Inflammatory macrophage (primary cell): ENCODE measurements around the gene ATP6V1D.
"Not testable (repeated sequence)": the region's sequence is repeated elsewhere in the genome, so short reads cannot be mapped to it uniquely, and the experiment has no call there.

Experiments used
- DNase-seq, 2 donors: peaks; one replicate each; pipeline ENCODE4 v3.0.0-alpha.2; 2020 to 2022
- total RNA-seq, 18 experiments: gene quantifications; one replicate each; lab custom pipeline; 2026; ENCODE audit warnings: mixed read lengths in 6 of 18, inconsistent platforms in 2 of 18; lab: John Stamatoyannopoulos, UW

Gene ATP6V1D
- 84.8 to 315 (median 189) reads per million in 18 experiments for total RNA-seq

DNA sequence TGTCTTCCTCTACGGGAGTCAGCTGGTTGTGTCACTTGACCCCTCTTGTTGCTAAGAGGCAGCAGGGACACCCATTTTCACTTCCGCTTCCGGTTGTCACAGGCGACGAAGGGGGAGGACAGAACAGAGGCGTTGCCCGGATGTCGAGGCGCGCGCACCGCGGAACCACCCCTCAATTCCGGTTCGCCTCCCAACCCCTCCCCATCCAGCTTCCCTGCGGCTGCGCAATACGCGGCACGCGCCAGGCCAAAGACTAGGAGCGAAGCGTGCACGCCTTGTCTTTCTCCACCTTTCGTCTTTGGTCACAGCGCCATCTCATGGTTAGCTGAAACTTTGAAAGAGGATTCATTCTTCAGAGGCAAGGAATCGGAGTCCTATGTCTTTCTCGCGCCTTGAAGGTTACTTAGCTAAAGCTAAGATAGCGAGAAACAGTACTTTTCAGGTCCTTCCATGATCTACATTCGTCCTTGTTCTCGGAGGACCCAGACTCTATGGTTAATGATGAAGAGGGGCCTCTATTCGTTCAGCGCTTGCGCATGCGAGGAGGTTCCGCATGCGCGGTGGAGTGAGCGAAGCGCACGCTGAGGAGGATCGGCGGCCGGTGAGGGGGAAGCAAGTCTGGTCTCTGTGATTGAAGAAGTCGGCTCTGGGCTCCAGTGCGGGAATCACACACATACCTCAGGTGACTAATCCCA is at the start of gene ATP6V1D, which contains the start of gene EIF2S1:
Gene ATP6V1D (minus strand): TSS at position 30 of the 695 bp plus-strand sequence. CDS start 106 bp downstream, outside the sequence.
Gene EIF2S1 (plus strand): TSS at position 554 of the 695 bp plus-strand sequence. CDS start 4,440 bp downstream, outside the sequence.
- DNase-seq, result peak; percentile 99 to 100

GRCh38 chr14:67408122-67408801 is 48.7 kb upstream of the ATP6V1D start:
- DNase-seq, result not testable (repeated sequence)

GRCh38 chr14:67405771-67406170 is 46.2 kb upstream of the ATP6V1D start:
- no peak for DNase-seq

GRCh38 chr14:67400434-67400833 is 40.8 kb upstream of the ATP6V1D start:
- no peak for DNase-seq

- DNase-seq, result no peak
Observed at GRCh38 chr14:67397536-67397935, 37.9 kb upstream of the ATP6V1D start.

DNA sequence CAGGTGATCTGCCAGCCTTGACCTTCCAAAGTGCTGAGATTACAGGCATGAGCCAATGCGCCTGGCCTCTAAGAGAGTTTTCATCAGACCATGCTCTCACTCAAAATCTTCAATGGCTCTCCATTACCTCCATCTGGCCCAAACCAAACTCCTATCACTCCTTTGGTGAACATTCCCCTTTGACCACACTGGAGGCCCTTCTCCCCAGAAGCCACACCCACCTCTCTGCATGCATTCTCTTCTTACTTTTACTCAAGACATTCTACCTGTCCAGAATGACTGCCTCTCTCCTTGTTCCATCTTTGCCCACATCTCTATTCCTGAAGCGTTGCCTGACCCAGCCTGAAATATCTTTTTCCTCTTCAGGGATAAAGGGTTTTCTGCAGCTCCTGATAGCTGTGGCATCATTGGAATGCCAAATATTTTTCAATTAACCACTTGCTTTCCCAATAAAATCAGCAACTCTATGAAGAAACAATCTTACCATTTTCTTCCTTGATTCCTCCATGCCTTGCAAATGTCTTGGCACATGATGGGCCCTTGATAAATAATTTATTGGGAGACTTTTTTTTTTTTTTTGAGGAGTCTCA is 36.9 kb upstream of the ATP6V1D start:
- no peak for DNase-seq

- DNase-seq, result no peak
Observed at GRCh38 chr14:67395876-67396189, 36.2 kb upstream of the ATP6V1D start.

GRCh38 chr14:67395086-67395875 is 35.7 kb upstream of the ATP6V1D start:
- no peak for DNase-seq

GRCh38 chr14:67393689-67394088 is 34.1 kb upstream of the ATP6V1D start:
- no peak for DNase-seq

DNA sequence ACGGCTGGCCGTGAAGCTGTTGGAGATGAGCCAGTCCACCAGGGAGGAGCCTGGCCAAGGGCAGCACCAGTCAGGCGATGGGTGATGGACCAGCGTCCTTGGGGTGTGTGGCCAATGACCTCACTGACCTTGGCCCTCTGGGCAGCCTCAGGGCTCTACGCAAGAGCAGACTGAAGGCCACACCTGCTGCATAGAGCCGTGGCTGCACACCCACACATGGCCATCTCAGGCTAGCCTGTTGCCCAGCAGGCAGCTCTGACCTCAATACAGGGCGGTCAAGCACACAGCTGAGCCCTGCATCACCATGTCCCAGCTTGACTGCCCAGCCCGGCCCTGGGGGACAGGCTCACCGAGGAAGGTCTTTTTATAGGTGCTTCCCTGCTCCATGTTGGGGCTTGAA is 33.2 kb upstream of the ATP6V1D start:
- no peak for DNase-seq

- DNase-seq, result no peak
Observed at GRCh38 chr14:67392123-67392522, 32.5 kb upstream of the ATP6V1D start.

DNA sequence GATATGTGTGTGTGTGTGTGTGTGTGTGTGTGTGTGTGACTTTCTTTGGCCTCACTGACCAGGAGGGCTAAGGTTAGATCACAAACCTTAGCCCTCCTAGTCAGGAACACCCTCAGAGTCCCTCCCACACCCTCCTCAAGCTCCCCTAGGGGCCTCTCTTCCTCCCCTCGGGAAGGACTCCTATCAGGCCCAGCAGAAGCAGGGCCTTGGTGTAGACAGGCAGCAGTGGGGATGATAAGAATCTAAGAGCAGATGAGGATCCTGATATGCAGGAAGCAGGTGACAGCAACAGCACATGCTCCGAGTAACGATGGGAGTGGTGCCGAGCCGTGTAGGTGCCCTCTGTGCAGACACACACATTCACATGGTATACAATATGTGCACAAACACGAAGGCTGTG is 31.7 kb upstream of the ATP6V1D start:
- DNase-seq, result no peak

GRCh38 chr14:67389811-67390534 is 30.4 kb upstream of the ATP6V1D start:
- DNase-seq, result peak; percentile 63 to 66

DNA sequence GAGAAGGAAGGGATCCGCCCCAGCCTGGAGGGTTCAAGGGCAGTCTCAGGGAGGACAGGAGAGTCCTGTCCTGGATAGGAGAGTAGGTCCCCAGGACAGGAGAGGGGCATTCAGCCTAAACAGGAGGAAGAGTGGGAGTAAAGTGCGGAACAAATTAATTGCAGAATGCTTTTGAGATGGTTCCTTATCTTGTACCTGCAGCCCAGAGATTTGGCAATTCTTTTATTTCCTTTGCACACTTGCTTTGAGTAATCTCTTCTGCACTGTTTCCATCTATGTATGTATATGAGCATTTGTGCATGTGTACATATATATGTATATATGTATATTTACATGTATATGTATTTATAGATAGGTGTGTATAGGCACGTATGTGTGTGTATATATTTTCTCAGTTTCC is 29.7 kb upstream of the ATP6V1D start:
- no peak for DNase-seq

DNA sequence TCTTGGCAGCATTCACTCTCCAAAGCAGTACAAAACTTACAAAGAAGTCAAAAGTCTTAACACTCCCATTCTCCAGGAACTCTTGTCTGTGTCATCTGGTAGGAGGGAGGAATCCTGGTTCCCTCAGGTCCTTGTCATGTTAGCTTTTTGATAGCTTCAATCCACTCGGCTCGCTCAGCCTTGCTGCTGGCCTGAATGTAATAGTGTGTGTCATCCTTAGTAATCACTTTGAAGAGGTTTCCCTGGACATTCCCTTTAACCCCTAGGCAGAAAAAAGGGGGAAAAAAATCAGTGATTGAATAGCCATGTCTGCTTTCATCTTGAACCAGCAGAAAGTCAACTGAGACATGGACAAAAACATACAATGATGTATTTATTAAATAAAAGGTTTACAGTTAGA is 27.6 kb upstream of the ATP6V1D start:
- DNase-seq, result no peak

DNA sequence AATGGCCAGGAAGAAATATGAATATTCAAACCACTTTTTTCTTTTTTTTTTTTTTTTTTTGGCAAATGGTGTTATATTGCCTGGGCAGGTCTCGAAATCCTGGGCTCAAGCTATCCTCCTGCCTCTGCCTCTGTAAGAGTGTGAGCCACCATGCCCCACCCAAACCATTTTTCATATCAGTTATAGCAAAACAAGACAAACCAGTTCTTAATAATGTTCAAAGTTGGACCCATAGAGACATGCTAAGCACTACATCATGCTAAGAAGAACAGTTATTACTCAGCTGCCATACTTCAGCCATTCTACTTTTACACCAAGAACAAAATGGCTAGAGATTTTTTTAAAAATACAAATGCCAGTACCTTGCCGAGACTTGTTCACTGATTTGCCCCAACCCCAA is 26.0 kb upstream of the ATP6V1D start:
- no peak for DNase-seq

DNA sequence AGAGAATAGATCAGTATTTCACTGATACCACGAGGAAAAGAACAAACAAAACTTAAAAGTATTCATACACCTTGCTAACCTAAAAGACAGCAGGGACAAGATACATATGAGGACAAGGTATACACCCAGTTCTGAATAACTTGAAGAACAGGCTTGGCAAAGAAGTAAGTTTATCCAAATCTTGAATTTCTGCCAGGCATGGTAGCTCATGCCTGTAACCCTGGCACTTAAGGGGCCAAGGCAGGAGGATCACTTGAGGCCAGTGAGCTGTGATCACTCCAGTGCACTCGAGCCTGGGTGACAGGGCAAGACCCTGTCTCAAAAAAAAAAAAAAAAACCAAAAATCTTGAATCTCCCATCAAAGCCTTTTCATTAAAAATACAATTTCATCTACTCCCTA is 25.5 kb upstream of the ATP6V1D start:
- no peak for DNase-seq

- peak; percentile 14 to 35 for DNase-seq
Observed at GRCh38 chr14:67377916-67378315, 18.3 kb upstream of the ATP6V1D start.

GRCh38 chr14:67373347-67373746 is 13.7 kb upstream of the ATP6V1D start:
- no peak for DNase-seq

DNA sequence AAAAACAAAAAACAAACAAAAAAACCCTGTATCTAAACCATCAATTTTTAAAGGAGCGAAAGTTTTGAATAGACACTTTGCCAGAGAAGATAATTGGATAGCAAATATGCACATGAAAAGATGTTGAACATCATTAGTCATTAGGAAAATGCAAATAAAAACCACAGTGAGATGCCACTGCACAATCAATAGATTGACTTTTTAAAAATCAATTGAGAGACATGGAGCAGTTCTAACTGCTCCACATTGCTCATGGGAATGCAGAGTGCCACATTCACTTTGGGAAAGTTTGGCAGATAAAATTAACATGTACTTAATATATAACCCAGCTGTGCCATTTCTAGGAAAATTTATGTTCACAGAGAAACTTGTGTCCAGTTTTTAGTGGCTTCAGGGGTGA is 13.2 kb upstream of the ATP6V1D start:
- DNase-seq, result no peak

- peak; percentile 58 to 73 for DNase-seq
Observed at GRCh38 chr14:67371247-67372148, 11.9 kb upstream of the ATP6V1D start.
